BE2C (cell line): ENCODE results near the gene MGA.

Experiments
- DNase-seq: peaks from one replicate; pipeline ENCODE4 v3.0.0-alpha.2; 2020
- H3K27me3 ChIP-seq: fragments of 250-450 bp; sonication (Bioruptor Pico); 2 replicates; pipeline ENCODE4 v1.5.1; 2020; ENCODE audit warnings: mild to moderate bottlenecking
- H3K36me3 ChIP-seq: fragments of 250-450 bp; sonication (Bioruptor Pico); 2 replicates; pipeline ENCODE4 v1.5.1; 2020; ENCODE audit warnings: mild to moderate bottlenecking
- H3K4me1 ChIP-seq: fragments of 250-450 bp; sonication (Bioruptor Pico); 2 replicates; pipeline ENCODE4 v1.5.1; 2020
- H3K4me3 ChIP-seq: 2 replicates; pipeline ENCODE4 v1.5.1; 2011; ENCODE audit warnings: low read depth, low read length
- H3K9me3 ChIP-seq: fragments of 250-450 bp; sonication (Bioruptor Pico); 2 replicates; pipeline ENCODE4 v1.5.1; 2020
- CTCF ChIP-seq: IDR thresholded peaks from 2 replicates; pipeline ENCODE4 v1.5.1; 2012; ENCODE audit warnings: mild to moderate bottlenecking, low read depth, low read length

Gene MGA

GRCh38 chr15:41629463-41629862 is 30.7 kb upstream of the MGA start:
- Histone ChIP-seq H3K27me3 (no peaks in the 10 kb centered on the region), H3K4me3 (no peak overlapping the region), H3K9me3 (no peaks in the 10 kb centered on the region), H3K36me3 (no peaks in the 10 kb centered on the region), H3K4me1 (peaks cover 4% of the 10 kb centered on the region)
- TF ChIP-seq CTCF: no peak
- no peak for DNase-seq

- H3K4me1 ChIP-seq: peaks cover 5% of the 10 kb centered on the region
- no peak for TF ChIP-seq CTCF
- H3K27me3 ChIP-seq: no peaks in the 10 kb centered on the region
- no peaks in the 10 kb centered on the region for H3K9me3 ChIP-seq
- no peak for DNase-seq
- no peak overlapping the region for H3K4me3 ChIP-seq
- no peaks in the 10 kb centered on the region for H3K36me3 ChIP-seq
Measured at GRCh38 chr15:41629883-41630282, 30.3 kb upstream of the MGA start.

- TF ChIP-seq CTCF: no peak
- no peak for DNase-seq
Measured at GRCh38 chr15:41630616-41631217, 29.5 kb upstream of the MGA start.

GRCh38 chr15:41631880-41632470 is 28.2 kb upstream of the MGA start:
- TF ChIP-seq CTCF: no peak
- DNase-seq: no peak
- Histone ChIP-seq H3K27me3 (no peaks in the 10 kb centered on the region), H3K4me1 (peaks cover 5% of the 10 kb centered on the region), H3K4me3 (no peak overlapping the region), H3K36me3 (no peaks in the 10 kb centered on the region), H3K9me3 (no peaks in the 10 kb centered on the region)

More at GRCh38 chr15:41630616-41631217, 29.5 kb upstream of the MGA start:
- no peak overlapping the region for H3K4me3 ChIP-seq
- peaks cover 5% of the 10 kb centered on the region for H3K4me1 ChIP-seq
- H3K27me3 ChIP-seq: no peaks in the 10 kb centered on the region
- no peaks in the 10 kb centered on the region for H3K9me3 ChIP-seq
- no peaks in the 10 kb centered on the region for H3K36me3 ChIP-seq

GRCh38 chr15:41633609-41634008 is 26.6 kb upstream of the MGA start:
- Histone ChIP-seq H3K9me3 (no peaks in the 10 kb centered on the region), H3K36me3 (no peaks in the 10 kb centered on the region), H3K4me1 (peaks cover 5% of the 10 kb centered on the region), H3K27me3 (no peaks in the 10 kb centered on the region), H3K4me3 (no peak overlapping the region)
- no peak for TF ChIP-seq CTCF
- no peak for DNase-seq

- no peaks in the 10 kb centered on the region for H3K9me3 ChIP-seq
- DNase-seq: no peak
- TF ChIP-seq CTCF: no peak
- peaks cover 5% of the 10 kb centered on the region for H3K4me1 ChIP-seq
- no peaks in the 10 kb centered on the region for H3K27me3 ChIP-seq
- H3K4me3 ChIP-seq: no peak overlapping the region
- no peaks in the 10 kb centered on the region for H3K36me3 ChIP-seq
Measured at GRCh38 chr15:41634072-41634626, 26.1 kb upstream of the MGA start.
